ENCODE data around the gene CCDC102A.
"Not testable (repeated sequence)": the region's sequence is repeated elsewhere in the genome, so short reads cannot be mapped to it uniquely, and the experiment has no call there.

CCDC102A gene

DNA sequence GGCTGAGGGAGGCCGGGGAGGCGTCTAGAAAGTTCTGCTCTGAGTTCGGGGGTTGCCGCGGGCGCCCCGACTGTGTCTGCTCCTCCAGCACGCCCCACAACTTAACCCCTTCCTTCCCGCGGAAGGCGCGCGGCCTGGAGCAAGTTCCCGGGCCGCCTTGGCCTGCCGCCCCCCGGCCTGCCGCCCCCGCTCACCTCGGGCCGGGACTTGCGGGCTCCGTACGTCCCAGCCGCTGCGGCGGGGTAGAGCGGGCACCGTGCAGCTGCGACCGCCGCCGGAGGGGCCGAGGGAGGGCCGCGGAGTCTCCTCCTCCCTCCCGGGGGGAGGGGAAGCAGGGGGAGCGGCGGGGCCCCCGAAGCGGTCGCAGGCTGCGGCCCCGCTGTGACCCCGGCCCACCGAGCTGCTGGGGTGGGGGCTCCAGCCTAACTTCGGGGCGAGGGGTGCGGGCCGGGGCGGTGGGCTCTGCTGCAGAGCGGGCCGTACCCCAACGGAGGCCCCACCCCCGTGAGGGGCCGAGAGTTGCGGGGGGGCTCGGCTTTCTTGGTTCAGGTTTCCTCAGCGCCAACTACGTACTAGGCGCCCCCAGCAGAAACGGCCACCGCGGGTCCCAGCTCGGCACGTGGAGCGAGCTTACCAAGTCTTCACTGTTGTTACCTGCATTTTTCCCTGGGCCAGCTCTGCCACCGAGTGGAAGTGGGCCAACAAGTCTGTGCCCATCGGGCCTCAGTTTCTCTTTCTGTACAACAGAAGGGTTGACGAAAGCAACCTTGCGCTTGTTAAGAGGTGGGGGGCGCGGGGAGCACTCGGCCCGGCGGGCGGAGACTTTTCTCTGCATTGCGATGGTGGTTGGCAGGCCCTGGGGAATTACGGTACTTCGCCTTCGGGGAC lies at the start of gene CCDC102A:
CCDC102A (minus strand) TSS at position 266 of the 888 bp plus-strand sequence. CDS start 7,394 bp downstream, outside the sequence.
- no peak for DNase-seq (ENCODE audit: low spot score)

DNA sequence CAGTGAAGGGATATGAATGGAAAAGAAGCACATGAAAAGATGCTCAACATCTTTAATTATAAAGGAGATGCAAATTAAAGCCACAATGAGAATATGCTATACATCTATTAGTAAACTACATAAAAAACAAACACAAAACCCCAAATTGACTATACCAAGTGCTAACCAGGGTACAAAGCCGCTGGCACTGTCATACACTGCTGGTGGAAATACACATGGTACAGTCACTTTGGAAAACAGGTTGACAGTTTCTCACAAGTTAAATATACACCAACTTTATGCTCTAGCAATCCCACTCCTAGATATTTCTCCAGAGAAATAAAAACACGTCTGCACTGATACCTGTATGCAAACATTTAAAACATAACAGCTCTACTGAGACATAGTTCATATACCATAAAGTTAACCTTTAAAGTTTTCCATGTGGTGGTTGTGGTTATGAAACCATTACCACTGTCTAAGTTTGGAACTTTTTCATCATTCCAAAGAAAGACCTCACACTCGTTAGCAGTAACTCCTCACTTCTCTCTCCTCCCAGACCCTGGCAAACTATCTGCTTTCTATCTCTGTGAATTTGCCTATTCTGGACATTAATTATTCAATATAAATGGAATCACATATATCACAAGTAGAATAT lies 48.8 kb upstream of the CCDC102A start:
- no peak for DNase-seq (ENCODE audit: low spot score)

DNA sequence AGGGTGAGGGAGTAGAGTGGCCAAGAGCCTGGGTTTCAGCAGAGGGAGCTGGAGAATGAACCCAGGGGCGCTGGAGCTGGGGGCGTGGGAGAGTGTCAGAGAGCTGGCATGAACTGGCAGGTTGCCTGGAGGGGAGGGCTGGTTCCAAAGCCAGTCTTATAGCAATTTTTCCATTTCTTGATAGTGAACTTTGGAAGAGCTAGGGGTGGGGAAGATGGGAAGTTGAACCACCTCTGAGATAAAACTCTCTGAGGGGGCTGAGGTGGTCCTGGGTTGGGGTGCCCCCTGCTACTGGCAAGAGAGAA lies 42.9 kb upstream of the CCDC102A start:
- DNase-seq (ENCODE audit: low spot score): no peak

DNA sequence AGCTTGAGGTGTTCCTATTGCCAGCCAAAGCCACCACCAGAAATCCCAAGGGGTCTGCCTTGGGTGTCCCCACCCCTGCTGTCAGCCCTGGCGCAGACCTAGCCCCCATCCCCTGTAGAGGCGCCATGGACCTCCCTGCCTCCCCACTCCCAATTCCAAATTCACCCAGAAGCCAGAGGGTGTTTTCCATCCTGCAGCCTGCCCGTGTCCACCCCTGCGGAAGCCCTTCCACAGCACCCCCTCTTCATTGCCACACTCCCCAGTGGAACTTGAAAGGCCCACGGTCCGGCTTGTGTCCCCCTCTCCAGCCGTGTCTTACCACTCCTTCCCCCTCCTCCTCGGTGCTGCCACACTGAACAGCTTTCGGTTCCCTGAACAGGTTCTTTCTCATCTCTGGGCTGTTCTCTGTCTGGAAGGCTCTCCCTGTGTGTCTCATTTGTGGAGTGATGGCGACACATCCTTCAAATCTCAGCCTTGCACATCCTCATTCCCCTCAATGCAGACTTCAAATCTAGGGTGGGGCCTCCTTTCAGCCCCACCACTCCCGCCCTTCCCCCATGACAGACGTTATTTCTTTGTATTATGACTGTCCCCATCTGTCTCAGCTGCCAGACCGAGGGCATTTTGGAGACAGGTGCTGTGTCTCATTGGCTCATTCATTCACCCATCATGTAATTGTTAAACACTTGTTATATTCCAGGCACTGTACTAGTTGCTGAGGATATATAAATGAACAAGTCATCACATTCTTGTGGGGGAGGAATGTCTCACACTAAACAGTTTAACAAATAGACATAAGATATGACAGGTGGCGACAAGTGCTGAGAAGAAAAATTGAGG lies 42.4 kb upstream of the CCDC102A start:
- DNase-seq (ENCODE audit: low spot score): no peak

DNA sequence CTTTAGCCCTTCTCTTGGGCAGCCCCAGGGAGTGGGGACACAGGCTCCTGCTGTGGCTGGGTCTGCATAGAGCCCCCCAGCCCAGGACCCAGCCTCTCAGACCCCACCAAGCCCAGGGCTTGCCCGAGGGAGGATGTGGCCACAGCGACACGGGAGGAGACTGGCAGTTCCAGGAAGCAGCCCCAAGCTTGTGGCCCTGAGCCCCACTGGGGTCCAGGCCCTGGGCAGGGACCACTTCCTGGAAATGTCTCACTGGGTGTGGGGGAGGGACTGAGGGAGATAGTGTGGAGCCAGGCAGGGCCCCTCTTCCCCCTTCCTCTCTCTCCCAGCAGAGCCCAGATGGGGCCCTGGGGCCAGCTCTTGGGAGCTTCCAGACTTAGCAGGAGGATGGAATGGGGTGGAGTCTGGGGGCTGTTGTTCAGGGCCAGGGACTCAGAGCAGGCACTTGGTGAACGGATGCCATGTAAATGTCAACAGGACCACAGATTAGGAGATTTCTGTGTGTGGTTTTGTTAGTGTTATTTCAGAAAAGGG lies 41.4 kb upstream of the CCDC102A start:
- DNase-seq (ENCODE audit: low spot score): no peak

DNA sequence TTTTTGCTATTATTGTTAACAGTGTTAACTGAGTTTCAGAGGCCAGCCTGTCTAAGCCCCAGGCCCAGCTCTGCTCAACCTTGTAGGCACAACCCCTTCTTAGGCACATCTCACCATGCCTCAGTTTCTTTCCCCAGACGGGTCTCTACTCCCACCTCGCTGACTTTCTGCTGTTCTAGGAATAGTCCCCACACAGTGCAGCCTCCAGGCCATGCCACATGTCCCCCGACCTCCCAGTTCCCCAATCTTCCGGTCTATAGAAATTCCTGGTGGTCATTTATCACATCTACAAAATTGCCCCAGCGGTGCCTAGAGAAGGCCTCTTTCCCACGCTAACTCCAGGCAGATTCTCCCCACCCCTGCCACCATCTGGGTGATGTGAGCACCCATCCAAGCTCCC lies 40.8 kb upstream of the CCDC102A start:
- no peak for DNase-seq (ENCODE audit: low spot score)

DNA sequence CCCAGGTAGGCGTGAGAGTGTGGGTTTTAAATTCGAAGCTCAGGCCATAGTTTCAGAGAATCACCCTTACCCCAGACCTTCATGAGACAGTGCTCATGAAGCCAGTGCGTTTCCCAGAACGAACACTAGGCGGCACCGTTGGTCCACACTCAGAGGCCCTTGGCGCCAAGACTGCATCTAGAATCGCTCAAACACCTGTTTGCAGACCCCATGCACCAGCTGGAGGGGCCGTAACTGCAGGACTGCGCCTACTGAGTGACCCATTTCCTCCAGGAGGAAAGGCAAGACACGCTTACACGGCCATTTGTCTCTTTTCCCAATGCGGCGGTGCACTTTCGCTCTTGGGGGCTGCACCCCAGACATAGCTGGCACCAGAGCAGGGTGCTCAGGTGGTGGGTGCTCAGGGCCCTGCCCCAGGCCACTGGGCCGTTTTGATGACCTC lies 40.1 kb upstream of the CCDC102A start:
- DNase-seq (ENCODE audit: low spot score): peak; percentile 39

DNA sequence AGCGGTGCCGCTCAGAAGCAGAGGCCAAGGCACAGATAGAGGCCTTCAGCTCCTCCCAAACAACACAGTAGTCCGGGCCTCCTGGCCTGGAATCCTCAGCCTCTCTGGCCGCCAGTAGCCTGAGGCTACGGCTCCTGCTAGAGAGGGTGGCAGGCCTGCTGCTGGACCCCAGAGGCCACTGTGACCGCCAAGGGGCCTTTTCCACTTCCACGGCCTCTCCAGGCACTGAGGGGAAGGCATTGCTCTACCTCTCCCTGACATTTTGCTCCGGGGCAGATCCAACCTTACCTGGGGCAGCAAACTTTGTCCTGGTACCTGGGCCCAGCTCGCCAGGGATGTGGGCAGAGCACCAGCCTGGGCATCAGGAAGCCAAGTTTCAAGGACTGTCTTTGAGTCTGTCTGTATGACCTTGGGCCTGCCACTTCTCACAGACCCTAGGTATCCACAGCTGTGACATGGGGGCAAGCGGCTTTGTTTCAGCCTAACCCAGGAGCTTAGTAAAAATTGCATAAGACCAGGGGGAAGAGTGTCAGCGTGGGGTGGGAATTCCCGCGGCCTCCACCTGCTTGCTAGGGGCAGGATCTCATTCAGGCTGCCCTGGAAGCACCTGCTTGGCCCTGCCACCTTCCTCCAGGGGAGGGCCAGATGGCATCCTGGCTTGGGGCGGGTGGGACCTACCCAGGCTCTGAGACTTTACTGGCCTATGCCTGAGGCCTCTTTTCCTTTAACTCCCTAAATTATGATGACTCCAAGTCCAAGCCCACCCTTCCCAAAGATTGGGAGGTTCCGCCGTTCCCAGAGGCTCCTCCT lies 39.3 kb upstream of the CCDC102A start:
- DNase-seq (ENCODE audit: low spot score): no peak

DNA sequence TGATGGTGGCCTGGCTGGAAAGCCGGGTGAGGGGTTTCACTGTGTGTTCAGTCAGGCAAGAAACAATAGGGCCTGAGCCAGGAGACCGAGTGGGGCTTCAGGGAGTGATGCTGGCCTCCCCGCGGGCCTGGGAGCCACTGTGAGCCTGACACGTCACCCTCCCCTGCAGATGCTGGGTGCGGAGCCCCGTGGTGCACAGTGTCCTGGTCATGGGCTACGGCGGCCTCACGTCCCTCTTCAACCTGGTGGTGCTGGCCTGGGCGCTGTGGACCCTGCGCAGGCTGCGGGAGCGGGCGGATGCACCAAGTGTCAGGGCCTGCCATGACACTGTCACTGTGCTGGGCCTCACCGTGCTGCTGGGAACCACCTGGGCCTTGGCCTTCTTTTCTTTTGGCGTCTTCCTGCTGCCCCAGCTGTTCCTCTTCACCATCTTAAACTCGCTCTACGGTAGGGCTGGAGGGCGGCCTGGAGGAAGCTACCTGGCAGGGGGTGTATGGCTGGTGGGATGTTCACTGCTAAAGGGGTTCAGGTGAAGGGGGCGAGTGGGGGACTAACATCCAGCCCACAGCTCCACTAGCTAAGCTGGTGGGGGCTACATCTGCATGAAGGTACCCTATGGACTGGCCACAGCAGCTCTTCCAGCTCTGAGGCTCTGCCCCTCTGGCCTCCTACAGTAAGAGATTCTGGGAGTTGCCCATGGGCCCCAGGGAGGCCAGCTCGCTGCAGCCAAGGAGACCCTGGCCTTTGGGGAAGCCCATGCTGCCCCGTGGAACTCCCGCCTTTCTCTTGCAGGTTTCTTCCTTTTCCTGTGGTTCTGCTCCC lies 38.5 kb upstream of the CCDC102A start:
- DNase-seq (ENCODE audit: low spot score): no peak

DNA sequence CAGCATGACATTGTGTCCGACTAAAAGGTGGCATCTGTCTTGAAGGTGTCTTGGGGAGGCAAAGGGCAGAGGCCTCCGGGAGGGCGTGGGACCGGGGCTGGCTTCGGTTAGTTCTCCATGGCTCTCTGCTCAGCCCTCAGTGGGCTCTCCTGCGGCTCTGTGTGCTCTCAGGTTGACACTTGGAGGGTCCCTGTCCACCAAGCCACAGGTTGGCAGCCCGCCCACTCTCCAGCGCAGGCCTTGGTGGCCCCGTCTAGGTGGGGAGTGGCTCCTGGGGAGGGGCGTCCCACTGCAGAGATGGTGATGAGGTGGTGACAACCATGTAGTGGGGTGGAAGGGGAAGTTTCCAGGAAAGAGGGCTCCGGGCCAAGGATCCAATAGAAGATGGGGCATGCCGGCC lies 37.7 kb upstream of the CCDC102A start:
- DNase-seq (ENCODE audit: low spot score): no peak

DNA sequence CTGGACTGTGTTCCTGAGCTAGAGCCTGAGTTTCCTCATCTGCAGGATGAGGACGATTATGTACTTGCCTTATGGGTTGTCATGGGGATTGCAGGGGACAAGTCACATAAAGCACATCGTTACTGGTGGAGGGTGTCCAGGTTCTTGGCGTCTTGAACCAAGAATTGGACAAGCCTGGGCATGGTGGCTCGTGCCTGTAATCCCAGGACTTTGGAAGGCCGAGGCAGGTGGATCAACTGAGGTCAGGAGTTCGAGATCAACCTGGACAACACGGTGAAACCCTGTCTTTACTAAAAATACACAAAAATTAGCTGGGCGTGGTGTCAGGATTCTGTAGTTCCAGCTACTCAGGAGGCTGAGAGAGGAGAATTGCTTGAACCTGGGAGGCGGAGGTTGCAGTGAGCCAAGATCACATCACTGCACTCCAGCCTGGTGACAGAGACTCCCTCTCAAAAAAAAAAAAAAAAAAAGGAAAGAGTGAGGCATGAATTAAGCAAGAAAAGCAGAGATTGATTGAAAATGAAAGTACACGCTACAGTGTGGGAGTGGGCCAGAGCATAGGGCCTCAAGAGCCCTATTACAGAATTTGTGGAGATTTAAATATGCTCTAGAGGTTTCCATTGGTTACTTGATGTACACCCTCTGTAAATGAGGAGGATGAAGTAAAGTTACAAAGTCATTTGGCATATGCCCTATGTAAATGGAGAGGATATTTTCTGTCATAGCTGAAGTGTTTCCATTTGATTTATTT lies 36.8 kb upstream of the CCDC102A start:
- DNase-seq (ENCODE audit: low spot score): no peak

DNA sequence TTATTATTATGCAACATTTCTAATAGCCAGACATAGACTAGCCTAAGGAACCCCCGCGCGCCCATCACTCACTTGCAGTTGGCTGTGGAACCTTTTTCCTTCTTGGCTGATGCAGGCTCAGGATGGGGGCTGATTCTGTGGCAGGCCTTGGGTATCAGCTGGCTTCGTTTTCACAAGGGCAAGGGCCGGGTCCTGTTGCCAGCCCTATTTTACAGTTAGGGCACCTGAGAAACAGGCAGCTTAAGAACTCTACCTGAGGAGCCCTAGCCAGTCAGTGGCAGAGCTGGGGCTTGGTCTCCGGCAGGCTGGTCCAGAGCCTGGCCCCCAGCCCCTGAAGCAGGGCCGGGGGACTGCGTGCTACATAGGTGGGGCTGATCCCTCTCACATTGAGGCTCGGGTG lies 34.7 kb upstream of the CCDC102A start:
- DNase-seq (ENCODE audit: low spot score): no peak

DNA sequence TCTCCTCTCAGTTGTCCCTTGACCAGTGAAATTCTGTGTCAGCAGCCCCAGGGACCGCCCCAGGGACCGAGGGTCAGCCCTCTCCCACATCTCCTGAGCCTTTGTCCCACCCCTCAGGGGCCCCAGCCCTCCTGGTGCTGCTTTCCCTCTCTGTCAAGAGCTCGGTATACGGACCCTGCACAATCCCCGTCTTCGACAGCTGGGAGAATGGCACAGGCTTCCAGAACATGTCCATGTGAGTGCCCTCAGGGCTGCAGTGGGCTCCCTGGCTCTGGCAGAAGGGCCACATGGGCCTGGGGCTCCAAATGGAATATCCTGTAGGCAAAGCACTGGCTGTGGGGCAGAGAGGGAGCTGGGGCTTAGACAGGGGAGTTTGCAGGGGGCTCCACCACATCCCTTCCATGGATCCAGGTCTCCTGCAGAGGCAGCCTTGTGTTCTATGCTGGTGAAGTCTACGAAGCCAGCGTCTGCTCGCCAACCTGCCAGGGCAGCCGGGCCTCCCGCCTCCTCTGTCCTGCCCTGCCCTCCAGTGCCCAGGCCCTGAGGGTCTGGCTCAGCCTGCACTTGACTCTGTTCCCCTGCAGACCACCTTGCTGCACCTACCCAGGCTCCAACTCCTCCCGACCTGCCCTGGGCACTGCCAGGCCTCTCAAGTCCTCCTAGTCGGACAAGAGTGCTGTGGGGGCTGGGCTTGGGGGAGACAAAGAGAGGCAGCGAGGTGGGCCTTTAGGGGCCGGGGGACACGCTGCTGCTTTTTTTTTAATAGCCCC lies 34.1 kb upstream of the CCDC102A start:
- DNase-seq (ENCODE audit: low spot score): no peak

DNA sequence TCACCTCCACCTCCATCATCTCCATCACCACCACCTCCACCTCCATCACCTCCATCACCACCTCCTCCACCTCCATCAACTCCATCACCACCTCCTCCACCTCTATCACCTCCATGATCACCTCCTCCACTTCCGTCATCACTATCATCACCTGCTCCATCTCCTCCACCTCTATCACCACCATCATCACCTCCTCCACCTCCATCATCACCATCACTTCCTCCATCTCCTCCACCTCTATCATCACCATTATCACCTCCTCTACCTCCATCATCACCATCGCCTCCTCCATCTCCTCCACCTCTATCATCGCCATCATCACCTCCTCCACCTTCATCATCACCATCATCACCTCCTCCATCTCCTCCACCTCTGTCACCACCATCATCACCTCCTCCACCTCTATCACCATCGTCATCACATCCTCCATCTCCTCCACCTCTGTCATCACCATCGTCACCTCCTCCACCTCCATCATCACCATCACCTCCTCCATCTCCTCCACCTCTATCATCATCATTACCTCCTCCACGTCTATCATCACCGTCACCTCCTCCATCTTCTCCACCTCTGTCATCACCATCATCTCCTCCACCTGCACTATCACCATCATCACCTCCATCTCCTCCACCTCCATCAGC lies 33.1 kb upstream of the CCDC102A start:
- DNase-seq (ENCODE audit: low spot score): no peak

DNA sequence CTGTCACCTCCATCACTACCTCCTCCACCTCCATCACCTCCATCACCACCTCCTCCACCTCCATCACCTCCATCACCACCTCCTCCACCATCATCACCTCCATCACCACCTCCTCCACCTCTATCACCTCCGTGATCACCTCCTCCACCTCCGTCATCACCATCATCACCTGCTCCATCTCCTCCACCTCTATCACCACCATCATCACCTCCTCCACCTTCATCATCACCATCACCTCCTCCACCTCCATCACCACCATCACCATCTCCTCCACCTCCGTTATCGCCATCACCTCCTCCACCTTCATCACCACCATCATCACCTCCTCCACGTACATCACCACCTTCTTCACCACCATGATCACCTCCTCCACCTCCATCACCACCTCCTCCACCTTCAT lies 32.4 kb upstream of the CCDC102A start:
- not testable (repeated sequence) for DNase-seq (ENCODE audit: low spot score)

DNA sequence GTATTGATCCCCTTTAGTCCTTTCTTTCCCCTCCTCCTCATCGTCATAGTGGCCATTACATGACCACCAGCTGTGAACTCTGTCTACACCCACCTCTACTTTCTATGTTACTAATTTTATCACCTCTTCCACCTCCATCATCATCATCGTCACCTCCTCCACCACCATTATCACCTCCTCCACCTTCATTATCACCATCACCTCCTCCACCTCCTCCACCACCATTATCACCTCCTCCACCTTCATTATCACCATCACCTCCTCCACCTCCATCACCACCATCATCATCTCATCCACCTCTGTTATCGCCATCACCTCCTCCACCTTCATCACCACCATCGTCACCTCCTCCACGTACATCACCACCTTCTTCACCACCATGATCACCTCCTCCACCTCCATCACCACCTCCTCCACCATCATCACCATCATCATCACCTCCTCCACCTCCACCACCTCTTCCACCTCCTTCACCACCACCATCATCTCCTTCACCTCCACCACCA lies 31.9 kb upstream of the CCDC102A start:
- DNase-seq (ENCODE audit: low spot score): no peak

DNA sequence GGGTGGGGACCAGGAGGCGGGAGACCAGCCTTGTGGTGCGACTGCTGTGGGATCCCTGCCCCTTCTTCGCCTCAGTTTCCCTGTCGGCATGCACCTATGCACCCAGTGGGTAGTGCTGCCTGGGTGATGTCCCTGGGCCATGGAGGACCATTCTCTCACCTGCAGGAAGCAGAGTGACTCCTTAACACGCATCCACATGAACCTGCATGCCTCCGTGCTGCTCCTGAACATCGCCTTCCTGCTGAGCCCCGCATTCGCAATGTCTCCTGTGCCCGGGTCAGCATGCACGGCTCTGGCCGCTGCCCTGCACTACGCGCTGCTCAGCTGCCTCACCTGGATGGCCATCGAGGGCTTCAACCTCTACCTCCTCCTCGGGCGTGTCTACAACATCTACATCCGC lies 31.3 kb upstream of the CCDC102A start:
- DNase-seq (ENCODE audit: low spot score): no peak

DNA sequence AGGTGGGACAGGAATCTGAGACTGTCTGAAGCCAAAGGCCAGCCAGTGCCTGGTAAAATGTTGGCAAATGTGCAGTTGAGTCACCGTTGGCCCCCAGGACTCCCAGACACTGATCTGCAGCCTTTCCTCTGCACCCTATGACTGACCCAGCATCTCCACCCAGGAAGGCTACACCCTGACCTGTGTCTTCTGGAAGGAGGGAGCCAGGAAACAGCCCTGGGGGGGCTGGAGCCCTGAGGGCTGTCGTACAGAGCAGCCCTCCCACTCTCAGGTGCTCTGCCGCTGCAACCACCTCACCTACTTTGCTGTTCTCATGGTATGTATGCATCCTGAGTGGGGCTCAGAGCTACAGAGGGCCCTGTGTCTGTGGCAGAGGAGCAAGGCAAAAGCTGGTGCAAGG lies 30.1 kb upstream of the CCDC102A start:
- DNase-seq (ENCODE audit: low spot score): no peak

Data from putamen (tissue), 1 donor.